ENCODE measurements around the gene PCSK6. TPM values are rescaled to one million over a fixed set of nuclear protein-coding genes. Genes with fewer than 3 reads are reported as not detected.
"Not testable (repeated sequence)": the region's sequence is repeated elsewhere in the genome, so short reads cannot be mapped to it uniquely, and the experiment has no call there.

The PCSK6 gene
- total RNA-seq, 1 experiment from 2014 or later, result 3.7 TPM

DNA sequence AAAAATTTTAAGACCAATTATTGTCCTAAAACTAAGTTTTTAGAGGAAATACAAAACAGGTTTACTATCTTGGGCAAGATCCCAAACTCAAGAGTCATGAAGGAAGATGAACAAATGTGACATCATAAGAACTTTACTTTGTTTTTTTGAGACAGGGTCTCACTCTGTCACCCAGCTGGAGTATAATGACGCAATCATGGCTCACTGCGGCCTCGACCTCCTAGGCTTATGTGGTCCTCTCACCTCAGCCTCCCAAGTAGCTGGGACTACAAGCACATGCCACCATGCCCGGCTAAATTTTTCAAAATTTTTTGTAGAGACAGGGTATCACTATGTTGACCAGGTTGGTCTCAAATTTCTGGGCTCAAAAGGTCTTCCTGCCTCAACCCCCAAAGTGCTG, 69.3 kb downstream of the PCSK6 start:
- no peaks in the 10 kb centered on the region for H3F3A ChIP-seq (ENCODE audit: low read length, unreplicated experiment)
- ChIA-PET POLR2A (ENCODE audit: unreplicated experiment) (interaction anchor here (0.6 kb wide), 1 partner anchor 10 kb away, joined by 4 read pairs; no protein-coding TSS in a partner anchor), CTCF (no interaction called here)
- ATAC-seq (no peak), DNase-seq (no peak)
- no peaks in the 10 kb centered on the region for H3K4me1 ChIP-seq (ENCODE audit: insufficient read depth, low read length)
- H3K79me2 ChIP-seq (ENCODE audit: low read length), result no peaks in the 10 kb centered on the region
- H3K4me3 ChIP-seq (ENCODE audit: low read length), result no peak overlapping the region
- H3K36me3 ChIP-seq (ENCODE audit: low read depth, low read length), result no peaks in the 10 kb centered on the region
- peaks cover 20% of the 10 kb centered on the region for H3K27me3 ChIP-seq (ENCODE audit: low read length)
- no peak overlapping the region for H2AFZ ChIP-seq (ENCODE audit: low read length)
- no peaks in the 10 kb centered on the region for H4K20me1 ChIP-seq (ENCODE audit: low read length)
- no peaks in the 10 kb centered on the region for H3K9me2 ChIP-seq (replicated peaks; ENCODE audit: low read length)
- TF ChIP-seq CTCF (conservative IDR thresholded peaks at IDR 0.05; ENCODE audit: low read depth, low read length) (no peak), EZH2phosphoT487 (IDR thresholded peaks at IDR 0.05; ENCODE audit: borderline replicate concordance, low read length) (no peak)
- no peak overlapping the region for H3K9ac ChIP-seq (ENCODE audit: low read length)
- H3K9me3 ChIP-seq (ENCODE audit: low read length), result no peaks in the 10 kb centered on the region
- BruUV-seq (replicated peaks), result no TSS peak
- no peak overlapping the region for H3K4me2 ChIP-seq (ENCODE audit: low read length)
- no peak overlapping the region for H3K27ac ChIP-seq (ENCODE audit: low read length)
- intact Hi-C loops (cut with micrococcal nuclease), result no loop called here

DNA sequence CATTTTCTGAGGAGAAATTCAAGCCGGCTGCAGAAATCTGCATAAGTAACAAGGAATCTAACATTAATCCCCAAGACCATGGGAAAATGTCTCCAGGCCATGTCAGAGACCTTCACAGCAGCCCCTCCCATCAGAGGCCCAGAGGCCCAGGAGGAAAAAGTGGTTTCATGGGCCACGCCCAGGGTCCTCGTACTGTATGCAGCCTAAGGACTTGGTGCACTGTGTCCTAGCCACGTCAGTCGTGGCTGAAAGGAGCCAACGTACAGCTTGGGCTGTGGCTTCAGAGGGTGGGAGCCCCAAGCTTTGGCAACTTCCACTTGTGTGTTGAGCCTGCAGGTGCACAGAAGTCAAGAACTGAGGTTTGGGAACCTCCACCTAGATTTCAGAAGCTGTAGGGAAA, 73.0 kb downstream of the PCSK6 start:
- H3K4me1 ChIP-seq (ENCODE audit: insufficient read depth, low read length); H3K4me2 ChIP-seq (ENCODE audit: low read length); H3K27ac ChIP-seq (ENCODE audit: low read length); BruUV-seq (replicated peaks); H3K79me2 ChIP-seq (ENCODE audit: low read length); H3K9ac ChIP-seq (ENCODE audit: low read length); H3K36me3 ChIP-seq (ENCODE audit: low read depth, low read length); ATAC-seq; H3K4me3 ChIP-seq (ENCODE audit: low read length); H2AFZ ChIP-seq (ENCODE audit: low read length); H3K9me3 ChIP-seq (ENCODE audit: low read length); H4K20me1 ChIP-seq (ENCODE audit: low read length); CTCF ChIA-PET; POLR2A ChIA-PET (ENCODE audit: unreplicated experiment); intact Hi-C loops (cut with micrococcal nuclease); DNase-seq; H3K9me2 ChIP-seq (replicated peaks; ENCODE audit: low read length); H3F3A ChIP-seq (ENCODE audit: low read length, unreplicated experiment): not testable (repeated sequence)
- peaks cover 20% of the 10 kb centered on the region for H3K27me3 ChIP-seq (ENCODE audit: low read length)

- H3K36me3 ChIP-seq (ENCODE audit: low read depth, low read length), result no peaks in the 10 kb centered on the region
- no peak for TF ChIP-seq EZH2 (IDR thresholded peaks at IDR 0.05; ENCODE audit: low read length, unreplicated experiment)
- TF ChIP-seq EZH2phosphoT487 (IDR thresholded peaks at IDR 0.05; ENCODE audit: borderline replicate concordance, low read length), result no peak
- no peak for TF ChIP-seq CTCF (conservative IDR thresholded peaks at IDR 0.05; ENCODE audit: low read depth, low read length)
- H3K79me2 ChIP-seq (ENCODE audit: low read length), result no peaks in the 10 kb centered on the region
- H3K9me2 ChIP-seq (replicated peaks; ENCODE audit: low read length), result no peaks in the 10 kb centered on the region
- DNase-seq (no peak), ATAC-seq (no peak)
- no peak overlapping the region for H3K4me2 ChIP-seq (ENCODE audit: low read length)
- H3K9ac ChIP-seq (ENCODE audit: low read length), result no peak overlapping the region
- peaks cover 33% of the 10 kb centered on the region for H3K27me3 ChIP-seq (ENCODE audit: low read length)
- H3K9me3 ChIP-seq (ENCODE audit: low read length), result no peaks in the 10 kb centered on the region
- no peaks in the 10 kb centered on the region for H3F3A ChIP-seq (ENCODE audit: low read length, unreplicated experiment)
- intact Hi-C loops (cut with micrococcal nuclease), result no loop called here
- POLR2A ChIA-PET (ENCODE audit: unreplicated experiment), result no interaction called here
- no peak overlapping the region for H2AFZ ChIP-seq (ENCODE audit: low read length)
- H3K27ac ChIP-seq (ENCODE audit: low read length), result no peak overlapping the region
- H3K4me1 ChIP-seq (ENCODE audit: insufficient read depth, low read length), result no peaks in the 10 kb centered on the region
- no peaks in the 10 kb centered on the region for H4K20me1 ChIP-seq (ENCODE audit: low read length)
- CTCF ChIA-PET, result no interaction called here
- no TSS peak for BruUV-seq (replicated peaks)
- no peak overlapping the region for H3K4me3 ChIP-seq (ENCODE audit: low read length)
Observed at GRCh38 chr15:101413239-101413638, 76.3 kb downstream of the PCSK6 start.

Measured in PC-3 (cell line).